NCI-H2196 (cell line): Measurements from ENCODE around the gene B3GALT4.
"Not testable (repeated sequence)": the region's sequence is repeated elsewhere in the genome, so short reads cannot be mapped to it uniquely, and the experiment has no call there.

Source experiments
- DNase-seq: peaks from one replicate; lab custom pipeline; 2025; ENCODE audit not compliant: unreplicated experiment; lab: John Stamatoyannopoulos, UW

The B3GALT4 gene

DNA sequence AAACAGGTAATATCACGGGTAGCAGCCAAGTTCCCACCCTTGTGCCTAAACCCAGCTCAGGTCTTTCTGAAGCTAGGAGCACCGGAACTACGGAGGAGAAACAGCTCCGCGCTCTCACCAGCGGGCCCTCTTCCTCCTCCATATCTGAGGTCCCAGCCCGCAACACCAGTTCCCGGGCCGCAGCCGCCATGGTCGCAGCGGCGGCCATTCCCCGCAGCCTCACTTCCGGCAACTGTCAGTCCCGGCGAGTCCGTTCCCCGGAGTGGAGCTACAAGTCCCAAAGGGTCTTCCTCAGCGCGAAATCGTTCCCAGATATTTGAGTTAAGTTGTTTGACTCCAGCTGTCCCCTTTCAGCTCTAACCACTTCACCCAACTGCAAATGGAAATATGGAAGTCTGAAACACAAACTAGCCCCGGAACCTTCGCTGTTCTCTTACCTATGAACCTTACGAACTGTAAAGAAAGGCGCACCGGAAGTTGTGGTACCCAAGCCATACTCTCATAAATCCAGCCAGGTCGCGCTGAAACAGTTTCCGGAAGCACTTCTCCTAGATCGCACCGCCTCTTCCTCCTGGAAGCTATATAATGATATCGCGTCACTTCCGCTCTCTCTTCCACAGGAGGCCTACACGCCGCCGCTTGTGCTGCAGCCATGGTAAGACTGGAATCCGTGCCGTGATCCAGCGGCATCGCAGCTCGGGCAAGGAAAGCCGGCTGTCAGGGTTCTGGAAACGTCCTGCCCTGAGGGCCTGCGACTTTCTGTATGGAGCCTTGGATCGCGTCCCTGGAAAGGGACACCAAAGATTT, 5.3 kb upstream of the B3GALT4 start, which contains the start of the genes RPS18 and VPS52:
Gene RPS18, plus strand, starts transcription at position 608 of the 807 bp plus-strand sequence. Its CDS starts 45 bp downstream, at position 653.
Gene VPS52, minus strand, starts transcription at position 409 of the 807 bp plus-strand sequence. Its CDS starts 201 bp downstream, at position 208.
- peak; percentile 99 for DNase-seq

GRCh38 chr6:33272275-33273128, 4.4 kb upstream of the B3GALT4 start:
- no peak for DNase-seq

DNA sequence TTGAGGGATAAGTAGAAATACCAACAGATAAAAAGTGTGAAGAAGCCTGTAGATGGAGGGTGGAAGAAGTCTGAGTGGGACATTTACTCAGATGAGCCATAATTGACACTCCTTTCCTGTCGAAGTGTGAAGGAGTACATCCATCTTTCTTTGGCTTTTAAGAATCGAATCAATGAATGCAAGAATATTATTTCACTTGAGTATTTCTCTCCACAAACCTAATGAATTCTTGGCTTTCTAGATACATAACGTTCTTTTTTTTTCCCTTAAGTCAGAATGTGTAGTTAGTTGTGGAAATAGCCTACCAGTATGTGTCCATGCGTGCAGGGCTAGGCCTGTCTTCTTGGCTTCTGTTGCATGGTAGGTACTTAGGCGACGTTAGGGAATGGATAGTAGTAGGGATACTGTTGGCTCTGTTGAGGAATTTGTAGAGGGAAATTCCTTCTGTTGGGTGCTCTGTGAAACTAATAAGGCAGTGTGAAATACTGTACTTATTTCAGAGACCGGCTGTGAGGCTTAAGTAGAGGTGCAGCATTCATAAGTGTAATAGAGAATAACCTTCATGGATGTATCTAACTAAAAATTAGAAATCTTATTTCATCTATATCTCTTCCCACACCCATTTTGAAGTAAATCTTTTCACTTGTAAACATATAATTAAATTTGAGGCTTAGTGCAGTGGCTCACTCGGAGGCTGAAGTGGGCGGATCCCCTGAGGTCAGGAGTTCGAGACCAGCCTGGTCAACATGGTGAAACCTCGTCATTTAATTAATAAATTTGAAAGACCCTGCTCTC, 3.6 kb upstream of the B3GALT4 start:
- DNase-seq = no peak

GRCh38 chr6:33273924-33274902, 2.7 kb upstream of the B3GALT4 start:
- DNase-seq = no peak

DNA sequence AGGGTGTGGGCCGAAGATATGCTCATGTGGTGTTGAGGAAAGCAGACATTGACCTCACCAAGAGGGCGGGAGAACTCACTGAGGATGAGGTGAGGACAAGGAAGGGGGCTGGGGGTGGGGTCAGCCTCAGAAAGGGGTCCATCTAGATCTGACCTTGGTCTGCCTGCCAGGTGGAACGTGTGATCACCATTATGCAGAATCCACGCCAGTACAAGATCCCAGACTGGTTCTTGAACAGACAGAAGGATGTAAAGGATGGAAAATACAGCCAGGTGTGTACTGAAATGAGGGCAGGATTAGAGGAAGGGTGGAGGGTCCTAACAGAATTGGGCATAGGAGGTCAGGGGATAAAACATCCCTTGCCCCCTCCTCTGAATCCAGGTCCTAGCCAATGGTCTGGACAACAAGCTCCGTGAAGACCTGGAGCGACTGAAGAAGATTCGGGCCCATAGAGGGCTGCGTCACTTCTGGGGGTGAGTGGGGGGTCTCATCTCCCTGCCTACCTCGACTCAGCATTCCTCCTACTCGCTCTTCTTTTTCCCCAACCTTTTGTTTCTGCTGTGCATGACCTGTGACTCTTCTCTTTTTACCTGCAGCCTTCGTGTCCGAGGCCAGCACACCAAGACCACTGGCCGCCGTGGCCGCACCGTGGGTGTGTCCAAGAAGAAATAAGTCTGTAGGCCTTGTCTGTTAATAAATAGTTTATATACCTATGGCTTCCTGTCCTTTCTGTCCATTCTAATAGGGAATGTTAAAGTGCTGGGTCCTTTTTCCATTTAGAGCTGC, 935 bp upstream of the B3GALT4 start:
- not testable (repeated sequence) for DNase-seq

DNA sequence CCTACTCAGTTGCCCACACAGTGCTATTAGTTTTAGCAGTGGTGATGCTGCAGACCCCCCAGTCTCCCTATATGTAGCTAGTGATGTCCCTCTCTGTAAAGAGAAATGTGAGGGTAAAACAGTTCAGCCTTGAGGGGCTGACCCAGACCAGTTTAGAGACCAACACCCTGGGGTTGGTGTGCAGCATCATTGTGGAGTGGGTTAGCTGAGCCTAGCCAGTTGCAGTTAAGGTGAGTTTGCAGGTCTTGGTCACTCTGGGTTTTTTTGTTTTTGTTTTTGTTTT, 401 bp upstream of the B3GALT4 start:
- no peak for DNase-seq

DNA sequence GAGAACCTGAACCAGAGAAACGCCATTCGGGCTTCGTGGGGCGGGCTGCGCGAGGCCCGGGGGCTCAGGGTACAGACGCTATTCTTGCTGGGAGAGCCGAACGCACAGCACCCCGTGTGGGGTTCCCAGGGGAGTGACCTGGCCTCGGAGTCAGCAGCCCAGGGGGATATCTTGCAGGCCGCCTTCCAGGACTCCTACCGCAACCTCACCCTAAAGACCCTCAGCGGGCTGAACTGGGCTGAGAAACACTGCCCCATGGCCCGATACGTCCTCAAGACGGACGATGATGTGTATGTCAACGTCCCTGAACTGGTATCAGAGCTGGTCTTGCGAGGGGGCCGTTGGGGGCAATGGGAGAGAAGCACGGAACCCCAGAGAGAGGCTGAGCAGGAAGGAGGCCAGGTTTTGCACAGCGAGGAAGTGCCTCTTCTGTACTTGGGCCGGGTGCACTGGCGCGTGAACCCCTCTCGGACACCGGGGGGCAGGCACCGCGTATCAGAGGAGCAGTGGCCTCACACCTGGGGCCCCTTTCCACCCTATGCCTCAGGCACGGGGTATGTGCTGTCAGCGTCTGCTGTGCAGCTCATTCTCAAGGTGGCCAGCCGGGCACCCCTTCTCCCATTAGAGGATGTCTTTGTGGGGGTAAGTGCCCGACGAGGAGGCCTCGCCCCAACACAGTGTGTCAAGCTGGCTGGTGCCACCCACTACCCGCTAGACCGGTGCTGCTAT, 904 bp downstream of the B3GALT4 start:
- no peak for DNase-seq

GRCh38 chr6:33278392-33278741, 1.4 kb downstream of the B3GALT4 start:
- no peak for DNase-seq

GRCh38 chr6:33278810-33279209, 1.9 kb downstream of the B3GALT4 start:
- DNase-seq = no peak

GRCh38 chr6:33279257-33279695, 2.4 kb downstream of the B3GALT4 start:
- no peak for DNase-seq

DNA sequence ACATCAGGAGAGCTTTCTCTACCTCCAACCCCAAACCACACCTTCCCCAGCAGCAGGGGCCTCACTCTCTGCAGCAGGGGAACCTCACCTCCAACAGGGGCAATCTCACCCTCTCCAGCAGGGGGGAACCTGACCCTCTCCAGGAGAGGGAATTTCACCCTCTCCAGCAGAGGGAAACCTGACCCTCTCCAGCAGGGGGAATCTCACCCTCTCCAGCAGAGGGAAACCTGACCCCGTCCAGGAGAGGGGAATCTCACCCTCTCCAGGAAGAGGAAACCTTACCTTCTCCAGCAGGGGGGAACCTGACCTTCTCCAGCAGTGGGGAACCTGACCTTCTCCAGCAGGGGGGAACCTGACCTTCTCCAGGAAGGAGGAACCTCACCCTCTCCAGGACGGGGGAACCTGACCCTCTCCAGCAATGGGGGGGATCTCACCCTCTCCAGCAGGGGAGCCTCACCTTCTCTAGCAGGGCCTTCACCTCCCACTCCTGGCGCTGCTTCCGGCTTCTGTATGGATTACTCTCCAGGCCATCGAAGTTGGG, 3.1 kb downstream of the B3GALT4 start:
- peak; percentile 45 for DNase-seq

- no peak for DNase-seq
Observed at GRCh38 chr6:33280539-33280938, 3.6 kb downstream of the B3GALT4 start.

GRCh38 chr6:33285214-33285613, 8.3 kb downstream of the B3GALT4 start:
- DNase-seq = not testable (repeated sequence)

DNA sequence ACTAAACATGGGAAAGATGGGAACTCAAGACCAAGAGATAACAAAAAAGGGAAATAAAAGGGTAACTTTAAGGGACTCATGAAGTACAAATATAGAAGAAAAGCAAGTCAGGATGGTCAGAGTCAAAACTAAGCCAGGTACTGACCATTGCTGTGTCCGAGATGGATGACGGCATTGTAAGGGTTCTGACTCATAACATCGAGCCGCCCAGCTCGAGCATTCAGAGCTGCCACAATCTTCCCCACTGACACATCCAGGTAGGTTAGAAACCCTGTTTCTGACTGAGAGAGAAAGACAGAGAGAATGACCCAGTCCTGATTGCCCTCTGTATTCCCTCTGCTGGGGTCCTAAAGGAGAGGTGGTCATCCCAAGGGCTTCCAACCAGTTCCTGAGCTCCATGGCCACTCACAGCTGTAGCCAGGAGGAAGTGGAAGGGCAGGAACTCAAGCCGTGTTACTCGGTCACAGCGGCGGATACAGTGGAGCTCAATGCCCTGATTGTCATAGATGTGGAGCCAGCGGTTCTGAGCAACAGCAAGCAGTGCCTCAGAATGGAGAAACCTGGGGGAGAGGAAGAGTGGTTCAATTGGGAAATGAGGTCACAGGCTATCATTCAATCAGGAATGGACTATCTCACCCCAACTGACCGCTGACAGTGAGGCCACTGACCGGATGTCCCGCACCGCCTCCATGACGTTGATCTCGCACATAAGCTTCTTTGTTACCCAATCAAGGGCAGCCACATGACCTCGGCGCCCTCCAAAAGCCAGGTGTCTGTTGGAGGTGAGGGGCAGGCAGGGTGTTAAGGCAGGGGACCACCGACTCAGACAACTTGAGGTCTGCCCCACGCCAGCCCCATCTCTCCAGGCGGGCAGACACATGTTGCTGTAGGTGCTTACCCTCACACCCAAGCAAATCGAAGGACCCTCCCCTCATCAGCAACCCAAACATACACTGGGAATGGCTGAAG, 10.3 kb downstream of the B3GALT4 start:
- DNase-seq = no peak

DNA sequence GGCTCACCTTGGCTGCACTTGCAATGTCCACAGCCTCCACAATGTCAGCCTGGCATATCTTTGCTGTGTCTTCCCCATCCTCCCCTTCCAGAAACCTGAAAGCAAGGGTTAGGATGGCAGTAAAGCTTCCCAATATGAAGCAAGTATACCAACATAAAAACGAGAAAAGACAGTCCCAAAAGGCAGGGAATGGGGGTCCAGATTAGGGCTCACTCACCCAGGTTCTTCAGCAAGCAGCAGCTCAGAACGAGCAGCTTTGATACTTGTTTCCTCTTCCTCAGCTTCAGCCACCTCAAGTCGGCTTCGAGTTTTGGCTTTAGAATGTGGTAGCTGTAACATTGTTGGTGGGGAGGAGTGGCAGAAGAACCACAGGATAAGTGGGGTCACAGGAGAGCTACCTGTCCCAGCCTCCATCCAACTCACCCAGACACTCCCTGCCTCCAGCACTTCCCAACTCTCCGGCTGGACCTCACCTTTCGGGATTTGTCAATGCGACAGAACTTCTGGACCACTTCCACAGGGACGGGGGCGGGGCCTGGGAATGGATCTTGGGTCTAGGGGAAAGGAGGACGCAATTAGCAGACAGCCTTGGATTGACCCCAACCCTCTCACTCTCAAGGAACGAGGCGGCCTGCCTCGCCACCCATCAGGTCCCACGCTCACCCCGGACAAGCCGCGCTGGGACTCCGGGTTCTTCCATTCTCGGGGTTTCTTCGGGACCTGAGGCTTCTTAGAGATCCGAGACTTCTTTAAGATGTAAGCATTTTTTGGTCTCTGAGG, 11.4 kb downstream of the B3GALT4 start:
- DNase-seq = no peak
